NCI-H526 treated with DMSO at 0.1 percent for 48 hours (cell line): Measurements from ENCODE around the gene PLXNA2.

Source experiments
- DNase-seq: peaks from one replicate; lab custom pipeline; 2025; lab: John Stamatoyannopoulos, UW

PLXNA2 gene

DNA sequence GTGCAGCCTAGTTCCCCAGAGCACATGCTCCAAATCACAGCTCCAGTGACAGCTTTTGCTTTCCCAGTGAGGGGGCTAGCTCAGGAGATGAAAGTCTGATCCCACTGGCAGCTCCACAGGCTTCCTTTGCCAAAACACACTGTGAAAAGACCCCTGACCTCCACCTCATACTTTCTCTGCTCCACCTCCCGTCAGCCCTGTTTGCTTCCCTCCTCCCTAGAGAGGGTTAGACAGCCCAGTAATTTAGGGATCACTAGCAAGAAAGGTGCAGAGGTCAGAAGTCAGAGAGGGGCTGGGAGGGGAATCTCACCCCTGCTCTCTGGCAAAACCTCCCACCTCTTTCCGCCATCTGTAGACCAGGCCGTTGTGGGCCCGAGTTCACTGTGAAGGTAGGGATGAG, 62.8 kb downstream of the PLXNA2 start:
- no peak for DNase-seq

DNA sequence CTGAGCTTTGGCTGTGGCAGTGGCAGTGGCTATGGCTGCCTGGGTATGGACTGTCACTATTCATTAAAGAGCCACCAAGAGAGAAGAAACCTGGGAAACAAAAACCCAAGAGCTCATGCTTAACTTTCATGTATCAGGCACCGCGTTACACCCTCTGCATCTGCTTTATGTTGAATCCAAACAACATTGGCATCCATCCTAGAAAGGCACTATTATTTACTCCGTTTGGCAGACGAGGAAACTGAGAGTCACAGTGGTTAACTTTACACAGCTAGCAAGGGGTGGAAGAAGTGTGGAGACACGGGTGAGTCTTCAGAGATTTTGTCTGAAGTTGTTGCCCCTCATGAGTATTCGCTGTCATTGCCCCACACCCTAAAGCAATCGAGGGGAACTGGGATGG, 63.8 kb downstream of the PLXNA2 start:
- no peak for DNase-seq

DNA sequence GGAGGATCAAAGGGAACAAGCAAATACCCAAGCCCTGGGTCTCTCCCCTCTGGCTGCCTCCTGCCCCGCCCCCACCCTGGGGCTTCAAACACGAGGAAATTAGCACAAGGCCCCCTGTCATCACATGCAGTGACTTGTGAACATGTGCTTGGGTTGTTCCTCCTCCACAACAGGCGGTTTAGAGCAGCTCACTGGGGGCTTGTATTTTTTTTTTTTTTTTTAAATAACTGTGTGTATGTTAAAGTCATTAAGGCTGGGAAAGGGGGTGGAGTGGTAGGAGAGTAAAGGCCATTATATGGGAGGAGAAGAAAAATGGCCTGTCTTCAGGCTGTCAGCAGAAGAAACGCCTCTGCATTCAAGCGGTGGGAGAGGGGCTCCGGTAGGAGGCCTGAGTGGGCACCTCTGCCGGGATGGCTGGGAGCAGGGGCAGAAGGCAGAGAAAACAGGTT, 64.2 kb downstream of the PLXNA2 start:
- DNase-seq: no peak

DNA sequence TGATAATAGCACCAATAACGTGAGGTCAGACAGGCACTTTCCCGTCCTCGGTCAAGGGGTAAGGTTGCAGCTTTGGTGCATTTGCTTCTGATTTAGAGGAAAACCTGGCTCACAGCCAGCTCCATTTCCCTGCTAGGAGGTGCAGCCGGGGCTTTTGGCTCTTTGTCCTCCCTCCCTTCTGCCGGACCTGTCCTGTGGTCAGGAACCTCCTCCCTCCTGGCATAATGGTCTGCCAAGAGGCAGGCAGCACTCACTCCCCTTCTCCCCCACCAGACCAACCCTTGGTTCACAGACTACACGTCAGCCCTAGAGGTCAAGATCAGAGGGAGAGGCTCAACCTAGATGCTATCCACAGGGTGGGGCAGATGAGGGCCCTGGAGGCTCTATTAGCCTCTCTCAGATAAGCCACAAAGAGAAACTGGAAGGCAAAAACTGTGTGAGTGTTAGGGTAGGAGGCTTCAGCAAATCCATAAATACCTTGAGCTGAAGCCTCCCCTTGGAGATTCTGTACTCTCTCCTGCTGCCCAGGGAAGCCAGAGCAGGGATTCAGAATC, 64.8 kb downstream of the PLXNA2 start:
- DNase-seq: no peak

DNA sequence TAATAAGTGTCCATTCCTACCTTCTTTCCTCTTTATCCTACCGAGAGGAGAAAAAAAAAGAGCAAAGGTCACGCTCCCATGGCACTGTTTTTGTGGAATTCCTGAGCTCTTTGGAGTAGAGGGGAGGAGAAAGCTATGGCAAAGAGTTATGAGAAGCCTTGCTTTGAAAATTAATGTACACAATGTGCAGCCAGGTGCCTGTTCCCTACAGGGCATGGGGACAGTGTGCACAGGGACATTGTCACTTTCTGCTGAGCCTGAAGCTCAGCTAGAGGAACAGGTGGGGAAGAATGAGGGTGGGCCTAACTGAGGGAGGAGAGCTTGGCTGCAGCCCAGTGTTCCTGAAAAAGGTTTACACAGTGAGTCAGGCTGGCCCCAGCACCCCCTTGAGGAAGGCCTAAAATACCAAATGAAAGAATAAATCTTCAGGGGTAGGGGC, 66.1 kb downstream of the PLXNA2 start:
- DNase-seq: no peak

DNA sequence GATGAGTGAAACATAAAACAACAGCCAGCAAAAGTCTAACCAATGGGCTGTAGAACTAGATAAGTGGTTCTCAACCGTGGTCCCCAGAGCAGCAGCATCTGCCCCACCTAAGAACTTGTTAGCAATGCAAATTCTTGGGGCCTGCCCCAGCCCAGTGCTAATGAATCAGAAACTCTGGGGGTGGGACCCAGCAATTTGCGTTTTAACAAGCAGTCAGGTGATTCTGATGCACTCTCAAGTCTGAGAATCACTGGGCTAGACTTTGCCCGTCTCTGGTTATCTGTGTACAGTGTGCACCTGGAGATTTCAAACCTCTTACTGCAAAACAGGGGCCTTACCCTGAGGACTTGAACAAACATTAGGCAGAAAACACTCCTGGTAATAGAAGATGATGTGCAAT, 66.5 kb downstream of the PLXNA2 start:
- peak; percentile 92 for DNase-seq

DNA sequence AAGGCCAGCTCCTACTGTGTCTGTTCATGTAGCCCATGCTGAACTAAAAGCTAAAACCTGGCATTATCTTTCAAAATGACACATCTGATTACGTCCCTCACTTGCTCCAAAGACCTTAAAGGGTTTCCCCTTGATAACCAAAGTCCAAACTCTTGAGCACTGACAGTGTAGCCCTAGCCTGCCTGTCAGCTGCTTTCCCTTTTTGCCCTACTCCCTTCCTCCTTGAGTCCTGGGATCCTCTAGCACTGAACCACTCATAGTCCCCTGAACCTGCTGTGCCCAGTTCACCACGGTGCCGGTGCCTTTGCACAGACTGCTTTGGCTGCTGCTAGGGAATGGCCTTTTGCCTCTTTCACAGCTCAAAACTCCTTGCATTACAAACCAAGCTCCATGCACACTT, 67.5 kb downstream of the PLXNA2 start:
- no peak for DNase-seq

DNA sequence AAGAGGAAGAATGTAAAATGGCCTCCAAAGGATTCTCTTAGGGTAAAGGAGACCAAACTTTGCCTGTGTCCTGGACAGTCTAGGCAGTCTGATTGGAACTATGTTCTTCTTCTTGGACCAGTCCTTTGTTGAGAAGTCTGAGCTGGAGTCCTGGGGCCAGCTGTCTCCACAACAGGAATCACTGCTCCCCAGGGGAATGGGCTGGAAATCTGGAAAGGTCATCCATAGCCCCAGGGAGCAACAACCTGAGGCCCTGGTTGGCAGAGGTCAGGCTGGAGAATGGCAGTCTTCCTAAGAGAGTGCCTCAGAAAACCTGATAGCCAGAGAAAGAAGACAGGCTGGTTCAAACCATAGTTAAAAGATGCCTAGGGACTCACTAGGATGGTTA, 68.7 kb downstream of the PLXNA2 start:
- DNase-seq: no peak

DNA sequence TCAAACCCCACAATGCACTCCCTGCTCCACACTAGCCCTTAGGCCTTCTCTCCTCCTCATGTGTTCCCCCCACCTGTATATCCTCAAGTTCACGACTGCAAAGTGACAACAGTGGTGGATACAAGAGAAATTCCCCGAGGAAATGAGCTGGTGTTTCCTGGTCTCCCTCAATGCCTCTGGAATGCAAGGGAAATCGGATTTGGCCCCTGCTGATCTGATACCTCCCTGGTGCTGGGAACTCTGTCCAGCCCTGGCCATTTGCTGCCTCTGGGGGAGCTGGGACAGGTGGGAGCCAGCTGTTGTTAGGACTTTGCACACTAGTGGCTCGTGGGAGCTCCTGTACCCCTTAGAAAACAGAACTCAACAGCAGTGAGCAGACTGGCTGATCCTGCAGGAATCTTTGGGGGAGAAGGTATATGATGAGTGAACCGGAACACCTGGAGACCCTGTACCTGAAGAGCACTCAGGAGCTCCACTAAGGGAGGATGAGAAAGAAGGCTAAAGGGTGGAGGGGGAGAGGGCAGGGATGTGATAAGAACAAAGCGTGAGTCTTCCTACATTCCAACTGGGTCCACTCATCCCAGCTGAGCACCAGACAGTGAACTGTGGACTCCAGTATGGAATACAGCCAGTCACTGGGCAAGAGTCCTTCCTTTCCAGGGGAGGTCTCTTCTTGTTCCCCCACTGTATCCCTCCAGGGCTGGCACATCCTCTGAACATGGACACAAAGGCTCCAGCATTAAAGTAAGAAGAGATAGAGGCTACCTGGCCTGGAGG, 69.3 kb downstream of the PLXNA2 start:
- DNase-seq: no peak

DNA sequence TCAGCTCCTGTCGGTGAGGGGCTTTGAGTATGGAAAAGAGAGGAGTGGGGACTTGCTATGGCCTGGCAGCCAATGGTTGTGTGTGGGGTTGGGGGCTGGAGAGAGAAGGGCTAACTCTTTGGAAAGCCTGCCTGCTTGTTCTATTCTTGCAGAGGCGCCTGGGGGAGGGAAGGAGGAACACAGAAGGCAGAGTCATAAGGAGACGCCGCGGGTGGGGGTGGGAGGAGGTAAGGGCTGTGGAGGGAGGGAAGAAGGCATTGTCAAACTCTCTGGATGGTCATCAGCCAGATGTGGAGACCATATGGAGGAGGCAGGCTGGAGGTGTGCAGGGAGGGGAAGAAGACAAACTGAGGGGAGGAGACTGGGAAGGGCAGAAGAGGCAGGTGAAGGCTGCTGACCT, 70.0 kb downstream of the PLXNA2 start:
- no peak for DNase-seq

DNA sequence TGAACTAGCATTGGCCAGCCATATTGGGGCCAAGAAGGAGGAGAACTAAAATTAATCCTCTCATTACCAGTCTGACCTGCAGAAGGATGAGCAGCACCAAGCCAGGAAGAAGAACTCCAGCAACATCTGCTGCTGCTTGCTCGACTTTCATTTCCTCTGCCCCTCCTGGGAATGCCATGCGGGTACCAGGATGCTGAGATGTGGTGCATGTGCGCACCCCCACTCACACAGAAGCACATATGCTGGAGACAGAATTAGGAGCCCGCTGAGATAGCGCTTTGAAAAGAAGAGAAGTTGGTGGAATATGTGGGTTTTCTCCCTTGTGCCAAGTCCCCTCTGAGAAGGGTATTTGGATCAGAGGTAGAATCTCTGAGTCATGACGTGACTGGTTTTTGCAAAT, 70.4 kb downstream of the PLXNA2 start:
- no peak for DNase-seq

DNA sequence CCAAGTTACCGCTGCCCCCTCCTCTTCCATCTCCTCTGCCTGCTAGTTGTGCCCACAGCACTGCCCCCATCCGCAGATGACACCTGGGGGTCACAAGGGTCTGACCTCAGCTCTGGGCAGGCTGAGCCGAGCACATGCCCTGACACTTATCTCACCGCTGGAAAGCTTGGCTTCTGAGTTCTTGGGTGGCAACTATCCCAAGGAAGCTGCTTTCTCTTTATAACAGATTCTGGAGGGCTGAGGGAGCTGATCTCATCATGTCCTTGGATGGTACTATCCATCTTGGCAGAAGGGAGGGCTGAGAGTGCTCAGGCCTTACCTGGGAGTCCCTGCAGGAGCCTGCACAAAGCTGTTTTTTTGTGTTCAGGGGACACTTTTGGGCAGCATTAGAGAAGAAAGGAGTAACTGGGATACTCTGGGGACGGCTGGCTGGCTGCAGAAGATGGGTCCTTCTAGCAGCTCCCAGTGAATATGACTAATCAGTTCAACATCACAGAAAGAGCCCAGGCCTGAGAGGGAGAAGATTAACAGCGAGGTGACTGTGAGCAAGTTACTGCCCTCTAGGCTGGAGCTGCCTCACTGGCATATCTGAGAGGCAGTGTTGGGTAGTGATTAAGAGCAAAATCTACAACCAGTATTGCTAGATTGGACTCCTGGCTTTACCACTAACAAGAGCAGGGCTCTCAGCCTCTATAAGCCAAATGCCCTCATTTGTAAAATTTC, 71.6 kb downstream of the PLXNA2 start:
- no peak for DNase-seq

DNA sequence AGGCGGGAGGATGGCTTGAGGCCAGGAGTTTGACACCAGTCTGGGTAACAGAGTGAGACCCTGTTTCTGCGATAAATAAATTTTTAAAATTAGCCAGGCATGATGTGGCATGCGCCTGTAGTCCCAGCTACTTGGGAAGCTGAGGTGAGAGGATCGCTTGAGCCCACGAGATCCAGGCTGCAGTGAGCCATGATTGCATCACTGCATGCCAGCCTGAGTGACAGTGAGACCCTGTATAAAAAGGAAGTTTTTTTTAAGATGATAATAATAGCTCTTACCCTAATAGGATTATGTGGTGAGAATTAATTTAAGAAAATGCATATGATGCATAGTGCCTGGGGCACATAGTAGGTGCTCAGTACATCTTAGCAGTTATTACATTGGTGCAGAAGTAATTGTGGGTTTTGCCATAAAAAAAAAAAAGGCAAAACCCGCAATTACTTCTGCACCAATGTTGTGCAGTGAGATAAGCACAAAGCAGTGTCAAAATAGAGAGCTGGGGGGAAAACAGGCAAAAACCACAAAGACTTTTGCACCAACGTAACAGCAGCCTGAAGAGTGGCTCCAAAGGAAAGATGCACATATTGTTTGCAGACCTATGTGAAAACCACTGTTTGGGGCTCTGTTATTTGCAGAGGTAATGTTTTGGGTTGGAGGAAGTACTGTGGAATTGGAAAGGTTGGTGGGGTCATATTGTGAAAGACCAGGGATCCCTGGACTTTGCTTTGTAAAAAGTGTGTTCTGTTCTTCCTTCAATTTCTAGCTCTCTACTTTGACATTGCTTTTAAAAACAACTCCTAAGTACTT, 72.4 kb downstream of the PLXNA2 start:
- DNase-seq: no peak

DNA sequence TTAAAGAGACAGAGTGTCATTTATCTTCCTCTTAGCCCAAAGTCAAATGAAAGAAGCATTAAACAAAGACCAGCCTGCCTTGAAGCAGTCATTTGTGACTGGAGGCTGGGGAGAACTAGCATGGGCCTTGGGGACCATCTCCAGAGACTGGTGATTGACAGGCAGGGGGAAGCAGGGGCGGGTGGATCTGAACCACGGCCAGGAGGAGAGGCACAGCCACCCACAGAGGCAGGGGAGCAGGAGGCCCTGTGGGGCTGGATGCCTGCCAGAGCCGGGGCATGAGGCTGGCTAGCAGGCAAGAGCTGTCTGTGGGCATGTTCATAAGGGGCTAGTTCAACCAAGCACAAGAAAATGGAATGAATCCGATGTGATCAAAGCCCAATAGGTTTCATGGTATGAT, 73.9 kb downstream of the PLXNA2 start:
- DNase-seq: no peak

DNA sequence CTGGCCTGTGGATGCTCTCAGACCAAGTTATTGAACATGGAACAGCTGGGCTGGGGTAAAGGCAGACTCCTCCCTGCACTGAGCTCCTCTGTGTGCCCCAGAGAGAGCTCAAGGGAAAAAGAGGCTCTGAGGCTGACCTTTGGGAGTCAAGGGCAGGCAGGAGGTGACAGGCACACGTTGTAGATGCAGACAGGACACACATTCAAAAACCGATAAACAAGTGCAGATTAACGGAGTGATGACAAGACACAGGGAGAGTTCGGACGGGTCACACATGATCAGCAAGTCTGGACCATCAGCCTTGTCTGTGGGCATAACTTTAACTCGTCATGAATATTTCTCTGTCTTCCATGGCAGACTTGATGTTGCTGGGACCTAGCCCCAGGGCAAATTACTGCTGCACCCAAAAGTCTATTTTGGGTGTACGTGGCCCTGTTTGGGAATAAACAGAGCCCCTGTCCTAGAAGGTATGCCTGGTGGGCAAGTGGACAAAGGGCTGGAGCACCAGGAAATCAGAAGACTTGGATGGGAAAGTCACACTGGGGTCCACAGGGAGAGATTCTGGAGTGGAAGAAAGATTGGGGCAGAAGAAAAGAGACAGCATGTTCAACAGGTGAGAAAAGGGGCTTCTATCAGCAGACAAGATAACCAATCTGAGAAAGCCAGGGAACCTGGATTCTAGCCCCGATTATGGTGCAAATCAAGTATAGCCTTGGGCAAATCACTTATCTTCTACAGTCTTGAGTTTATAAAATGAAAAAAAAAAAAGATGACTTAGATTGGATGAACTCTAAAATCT, 74.9 kb downstream of the PLXNA2 start:
- no peak for DNase-seq

DNA sequence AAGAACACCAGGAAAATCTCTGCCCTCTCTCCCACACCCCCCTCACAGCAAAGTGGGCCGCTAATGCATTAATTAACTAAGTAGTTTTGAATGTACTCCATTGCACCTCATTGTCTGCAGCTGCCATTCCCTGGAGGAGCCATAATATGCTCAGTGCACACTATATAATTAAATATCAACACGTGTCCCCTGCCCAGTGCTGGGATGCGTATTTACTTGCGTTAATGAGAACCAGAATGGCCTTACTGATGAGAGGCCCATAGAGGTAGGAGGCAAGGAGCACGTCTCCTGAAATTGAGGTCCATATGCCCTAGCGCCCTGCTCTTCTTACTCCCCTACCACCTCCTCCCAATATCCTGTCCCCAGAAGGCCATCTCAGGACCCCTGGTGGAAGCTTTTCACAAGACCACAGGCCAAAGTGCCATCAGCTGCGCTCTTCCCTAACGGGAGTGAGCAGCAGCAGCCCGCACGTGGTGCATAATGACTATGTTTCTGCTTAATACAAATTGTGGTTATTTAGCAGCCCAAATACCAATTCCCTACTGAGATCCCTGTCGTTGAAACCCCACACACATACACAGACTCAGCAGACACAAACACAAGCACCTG, 76.8 kb downstream of the PLXNA2 start:
- DNase-seq: no peak

DNA sequence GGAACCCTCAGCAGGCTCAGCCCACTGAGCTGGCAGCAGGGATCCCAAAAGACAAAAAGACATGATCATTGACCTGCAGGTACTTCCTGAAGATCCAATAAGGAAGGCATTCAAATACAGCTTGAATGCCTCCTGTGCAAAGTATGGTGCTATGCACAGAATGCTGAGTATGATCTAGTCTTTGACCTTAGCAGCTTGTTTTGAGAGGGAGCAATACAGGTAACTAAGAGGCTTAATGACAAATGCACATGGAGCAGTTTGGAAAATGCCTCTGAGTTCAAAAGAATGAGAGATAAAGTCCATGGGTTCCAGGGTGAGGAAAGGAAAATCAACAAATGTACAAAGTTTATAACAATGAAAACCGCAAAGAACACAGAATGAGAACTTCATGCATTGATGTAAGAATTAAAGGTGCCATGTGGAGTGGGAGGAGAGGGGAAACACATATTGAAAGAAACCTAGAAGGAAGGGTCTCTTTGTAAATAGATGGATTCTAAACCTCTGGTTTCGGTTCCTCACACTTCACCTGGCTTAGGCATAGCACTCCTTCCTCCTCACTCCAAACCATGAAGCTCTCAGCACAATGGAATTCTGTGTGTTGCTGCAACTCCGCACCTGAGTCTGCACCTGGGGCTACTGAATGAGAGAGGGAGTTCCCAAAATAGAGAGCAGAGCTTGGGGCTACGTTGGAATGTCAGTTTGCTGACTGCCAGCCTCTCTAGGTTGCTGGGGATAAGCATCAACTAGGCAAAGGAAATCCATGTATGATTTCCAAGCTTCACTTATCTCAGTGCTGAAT, 77.6 kb downstream of the PLXNA2 start:
- DNase-seq: no peak

DNA sequence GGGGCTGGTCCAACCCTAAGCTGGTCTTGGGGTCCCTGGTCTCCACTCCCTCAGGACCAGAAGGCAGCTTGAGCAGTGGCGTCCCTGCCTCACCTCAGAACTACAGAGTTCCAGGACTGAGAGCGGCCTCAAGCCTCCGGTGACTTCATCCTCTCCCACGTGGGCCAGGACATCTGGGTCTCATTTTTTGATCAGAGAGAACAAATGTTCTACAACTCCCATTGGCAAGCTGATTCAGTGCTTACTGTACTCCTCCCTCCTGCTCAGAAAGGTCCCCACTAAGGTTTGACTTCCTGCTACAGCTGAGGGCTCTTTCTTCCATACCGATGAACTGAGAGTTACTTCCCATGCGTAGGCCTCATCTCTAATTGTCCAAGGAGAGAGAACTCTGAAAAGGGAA, 78.5 kb downstream of the PLXNA2 start:
- DNase-seq: no peak

DNA sequence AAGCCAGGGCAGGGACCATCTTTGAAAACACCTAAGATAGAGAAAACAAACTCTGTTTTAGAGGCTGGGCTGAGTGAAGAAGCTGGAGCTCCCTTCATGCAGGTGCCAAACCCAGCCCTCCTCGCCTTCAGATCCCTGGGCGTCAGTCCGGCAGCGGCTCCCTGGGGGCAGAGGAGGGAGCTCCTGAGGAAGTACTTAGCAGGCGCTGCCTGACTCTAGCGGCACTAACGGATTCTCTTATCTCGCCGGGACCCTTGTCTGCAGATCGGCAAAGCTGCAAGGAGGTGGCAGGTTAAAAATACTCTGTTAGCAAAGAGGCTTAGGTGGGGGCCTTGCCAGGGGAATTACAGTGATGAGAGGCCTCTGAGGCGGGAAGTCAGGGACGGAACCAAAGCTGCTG, 79.6 kb downstream of the PLXNA2 start:
- no peak for DNase-seq

DNA sequence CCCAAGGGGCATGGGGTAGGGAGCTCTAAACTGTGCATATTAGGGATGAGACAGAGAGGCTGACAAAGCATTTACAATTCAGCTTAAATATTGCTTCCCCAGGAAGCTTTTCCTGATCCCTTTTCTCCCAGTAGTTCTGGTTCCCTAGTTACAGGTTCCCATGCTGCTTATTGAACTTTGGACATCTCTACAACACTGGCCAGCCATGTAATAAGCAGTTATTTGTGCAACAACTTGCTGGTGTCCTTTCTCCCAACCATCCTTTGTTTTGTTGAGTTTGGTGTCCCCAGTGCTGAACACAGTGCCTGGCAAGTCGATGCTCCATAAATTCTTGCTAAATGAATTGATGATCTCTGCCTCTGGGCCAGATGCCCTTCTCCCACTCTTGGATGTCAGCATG, 80.6 kb downstream of the PLXNA2 start:
- DNase-seq: no peak
